SJSA1 (cell line): Measurements from ENCODE around the gene MED26. TPM values are rescaled to one million over a fixed set of nuclear protein-coding genes. Genes with fewer than 3 reads are reported as not detected.

ENCODE experiments used
- total RNA-seq: library from RNA; depleted of rRNA; stranded (reverse); fragments of >200 nt; shearing (Covaris generic); gene quantifications from 2 replicates; pipeline ENCODE4 v1.2.3, GENCODE V29; 2014; rRNA removed

Gene MED26
- total RNA-seq, 1 experiment from 2014 or later, result 9.6 TPM

Other genes starting within 250 kb of the MED26 start
- gene EPS15L1, start 156.2 kb downstream of the MED26 start, total RNA-seq, result 6.8 and 8.2 TPM in 2 replicates
- gene CALR3, start 132.0 kb downstream of the MED26 start, total RNA-seq, result not detected in 2 replicates
- 1.2 and 3.0 TPM in 2 replicates for gene C19orf44, start 131.8 kb downstream of the MED26 start, total RNA-seq
- gene CHERP, start 85.8 kb downstream of the MED26 start, total RNA-seq, result 3.8 and 4.3 TPM in 2 replicates
- gene SLC35E1, start 55.8 kb downstream of the MED26 start, total RNA-seq, result 13.1 and 24.7 TPM in 2 replicates
- gene SMIM7, start 31.9 kb upstream of the MED26 start, total RNA-seq, result 101 and 150 TPM in 2 replicates
- gene TMEM38A, start 32.9 kb upstream of the MED26 start, total RNA-seq, result 0.13 and 0.97 TPM in 2 replicates
- not detected in 2 replicates for gene NWD1, start 91.6 kb upstream of the MED26 start, total RNA-seq
- 9.5 and 18.8 TPM in 2 replicates for gene SIN3B, start 201.2 kb upstream of the MED26 start, total RNA-seq